GM12873 (cell line): ENCODE results near the gene KCNH6.
A peak's percentile ranks its signal among the peaks of the same experiment; 100 is the strongest.

Experiments used
- CTCF ChIP-seq: IDR thresholded peaks from 2 replicates; pipeline ENCODE4 v1.5.1; 2012; ENCODE audit warnings: low read depth, mild to moderate bottlenecking, moderate library complexity, low read length, control low read depth; ENCODE audit not compliant: insufficient read depth; ENCODE audit errors: missing control alignments

KCNH6 gene

GRCh38 chr17:63477480-63478440, 45.4 kb upstream of the KCNH6 start:
- no peak for TF ChIP-seq CTCF

GRCh38 chr17:63478814-63479494, 44.2 kb upstream of the KCNH6 start:
- peak; percentile 94 for TF ChIP-seq CTCF

GRCh38 chr17:63479495-63480184, 43.5 kb upstream of the KCNH6 start:
- no peak for TF ChIP-seq CTCF

- TF ChIP-seq CTCF = no peak
Observed at GRCh38 chr17:63480192-63480784, 42.9 kb upstream of the KCNH6 start.

GRCh38 chr17:63480826-63481487, 42.2 kb upstream of the KCNH6 start:
- no peak for TF ChIP-seq CTCF

- TF ChIP-seq CTCF = no peak
Observed at GRCh38 chr17:63481488-63481870, 41.7 kb upstream of the KCNH6 start.

- TF ChIP-seq CTCF = no peak
Observed at GRCh38 chr17:63482509-63482908, 40.6 kb upstream of the KCNH6 start.
